HG03060 (cell line): Measurements from ENCODE around the gene RPF1.
A peak's percentile ranks its signal among the peaks of the same experiment; 100 is the strongest.
"Not testable (repeated sequence)": the region's sequence is repeated elsewhere in the genome, so short reads cannot be mapped to it uniquely, and the experiment has no call there.

Experiments used
- ATAC-seq: cut with Tn5 transposase; IDR thresholded peaks from one replicate; pipeline ENCODE4 v1.9.1; 2021; ENCODE audit warnings: low read depth, moderate number of reproducible peaks; ENCODE audit not compliant: unreplicated experiment

The RPF1 gene, protein sequence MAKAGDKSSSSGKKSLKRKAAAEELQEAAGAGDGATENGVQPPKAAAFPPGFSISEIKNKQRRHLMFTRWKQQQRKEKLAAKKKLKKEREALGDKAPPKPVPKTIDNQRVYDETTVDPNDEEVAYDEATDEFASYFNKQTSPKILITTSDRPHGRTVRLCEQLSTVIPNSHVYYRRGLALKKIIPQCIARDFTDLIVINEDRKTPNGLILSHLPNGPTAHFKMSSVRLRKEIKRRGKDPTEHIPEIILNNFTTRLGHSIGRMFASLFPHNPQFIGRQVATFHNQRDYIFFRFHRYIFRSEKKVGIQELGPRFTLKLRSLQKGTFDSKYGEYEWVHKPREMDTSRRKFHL

DNA sequence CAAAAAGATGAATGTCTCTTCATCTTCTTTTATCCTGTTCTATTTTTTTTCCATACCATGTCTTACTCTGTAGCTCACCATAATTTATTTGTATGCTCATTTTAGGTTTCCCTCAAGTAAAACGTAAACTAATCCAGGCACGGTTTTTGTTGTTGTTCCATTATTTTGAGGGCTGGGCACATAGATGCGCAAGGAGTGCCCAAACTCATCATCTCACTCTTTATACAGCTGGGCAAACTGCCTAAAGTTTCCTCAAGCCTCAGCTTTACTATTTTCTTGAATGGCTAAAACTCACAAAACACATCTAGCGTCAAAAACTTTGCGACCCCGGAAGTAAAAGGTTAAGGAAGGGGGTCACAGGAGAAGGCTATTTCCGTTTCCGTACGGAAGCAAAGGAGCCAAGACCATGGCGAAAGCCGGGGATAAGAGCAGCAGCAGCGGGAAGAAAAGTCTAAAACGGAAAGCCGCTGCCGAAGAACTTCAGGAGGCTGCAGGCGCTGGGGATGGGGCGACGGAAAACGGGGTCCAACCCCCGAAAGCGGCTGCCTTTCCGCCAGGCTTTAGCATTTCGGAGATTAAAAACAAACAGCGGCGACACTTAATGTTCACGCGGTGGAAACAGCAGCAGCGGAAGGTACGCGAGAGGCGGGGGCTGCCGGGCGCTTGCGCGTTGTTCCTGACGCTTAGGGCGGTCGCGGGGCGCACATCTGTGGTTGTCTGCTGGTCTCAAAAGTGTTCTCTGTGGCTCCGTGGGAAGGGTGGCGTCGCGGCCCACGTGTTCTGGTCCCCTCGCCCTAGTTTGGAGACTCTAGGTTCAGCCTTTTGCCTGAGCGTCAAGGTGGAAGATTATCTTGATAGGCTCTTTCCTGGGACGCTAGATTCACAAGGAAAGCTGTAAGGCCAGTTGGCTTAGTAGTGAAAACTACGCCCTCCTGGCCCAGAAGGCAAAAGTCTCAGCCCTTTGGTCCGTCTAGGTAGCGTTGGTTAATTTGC is at the start of gene RPF1:
Gene RPF1 (plus strand): TSS at position 391 of the 993 bp plus-strand sequence. CDS start 16 bp downstream, at position 407.
- ATAC-seq = peak; percentile 61

DNA sequence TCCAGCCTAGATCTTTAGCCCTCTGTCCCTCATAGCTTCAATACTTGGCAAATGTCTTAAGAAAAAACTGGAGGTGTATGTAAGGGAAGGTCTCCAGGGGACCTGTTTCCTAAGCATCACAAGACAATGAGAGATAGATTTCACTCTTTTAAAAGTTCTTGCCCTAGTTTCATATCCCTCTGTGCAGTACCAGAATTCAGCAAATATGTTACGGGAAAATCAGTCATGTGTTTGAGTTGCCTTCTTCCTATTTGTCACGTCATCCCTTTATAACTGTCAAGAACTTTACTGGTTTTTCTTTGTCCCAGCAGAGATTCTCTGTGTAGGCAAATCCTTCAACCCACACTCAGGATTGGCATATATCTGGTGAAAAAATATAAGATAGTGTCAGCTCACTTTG is 48.5 kb upstream of the RPF1 start:
- ATAC-seq = no peak

DNA sequence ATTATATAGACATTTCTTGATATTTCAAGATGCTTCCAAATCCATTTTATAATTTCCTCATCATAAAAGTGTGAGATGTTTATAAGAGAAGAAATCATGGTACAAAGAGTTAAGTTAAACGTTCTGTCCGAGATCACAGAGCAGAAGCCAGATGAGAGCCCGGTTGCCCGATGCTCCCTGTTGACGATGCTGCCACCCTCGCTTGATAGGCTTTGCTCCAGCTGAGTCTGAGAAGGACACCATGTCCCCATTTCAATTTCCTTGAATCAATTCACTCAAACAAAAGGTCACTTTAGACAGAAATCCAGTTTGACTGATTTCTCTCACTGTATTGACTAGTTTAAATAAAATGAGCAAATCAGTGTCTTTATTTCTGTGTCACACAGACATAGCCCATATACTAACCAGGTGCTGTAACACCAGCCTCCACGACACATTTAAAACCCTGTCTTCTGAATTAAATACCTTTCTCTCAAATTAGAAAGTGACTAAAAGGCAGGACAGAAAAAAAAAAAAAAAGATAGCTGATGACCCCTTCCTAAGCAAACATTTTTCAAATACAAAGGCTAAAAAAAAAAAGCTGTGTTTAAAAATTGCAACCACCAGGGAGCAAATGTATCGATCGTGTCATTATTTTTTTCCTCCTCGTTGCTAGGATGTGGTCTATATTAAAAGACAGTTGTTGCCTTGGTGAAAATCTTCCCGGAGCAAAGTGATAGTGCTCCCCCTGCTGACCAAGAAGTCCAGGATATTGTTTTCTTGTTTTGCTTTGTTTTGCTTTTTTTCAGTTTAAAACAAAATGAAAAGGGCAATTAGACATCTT is 45.6 kb upstream of the RPF1 start:
- no peak for ATAC-seq

DNA sequence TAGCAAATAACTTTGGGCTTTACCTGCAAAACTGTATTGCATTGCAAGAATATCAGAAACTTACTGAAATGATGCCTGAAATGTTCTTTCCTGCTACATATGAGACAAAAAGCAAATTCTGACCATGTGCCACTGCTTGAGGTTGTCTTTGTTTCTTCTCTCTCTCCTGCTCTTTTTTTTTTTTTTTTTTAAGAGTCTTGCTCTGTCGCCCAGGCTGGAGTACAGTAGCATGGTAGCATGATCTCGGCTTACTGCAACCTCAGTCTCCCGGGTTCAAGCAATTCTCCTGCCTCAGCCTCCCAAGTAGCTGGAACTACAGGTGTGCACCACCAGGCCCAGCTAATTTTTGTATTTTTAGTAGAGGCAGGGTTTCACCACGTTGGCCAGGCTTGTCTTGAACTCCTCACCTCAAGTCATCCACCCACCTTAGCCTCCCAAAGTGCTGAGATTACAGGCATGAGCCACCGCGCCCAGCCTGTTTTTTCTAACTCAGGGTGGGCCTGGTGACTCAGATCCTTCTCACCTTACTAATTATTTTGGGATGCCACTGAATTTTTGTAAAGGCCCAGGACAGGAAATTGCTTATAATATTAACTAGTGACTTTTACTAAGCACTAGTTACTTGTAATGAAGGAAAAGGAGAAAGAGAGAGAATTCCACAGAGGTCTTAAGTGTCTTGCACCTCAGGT is 44.8 kb upstream of the RPF1 start:
- ATAC-seq = no peak

DNA sequence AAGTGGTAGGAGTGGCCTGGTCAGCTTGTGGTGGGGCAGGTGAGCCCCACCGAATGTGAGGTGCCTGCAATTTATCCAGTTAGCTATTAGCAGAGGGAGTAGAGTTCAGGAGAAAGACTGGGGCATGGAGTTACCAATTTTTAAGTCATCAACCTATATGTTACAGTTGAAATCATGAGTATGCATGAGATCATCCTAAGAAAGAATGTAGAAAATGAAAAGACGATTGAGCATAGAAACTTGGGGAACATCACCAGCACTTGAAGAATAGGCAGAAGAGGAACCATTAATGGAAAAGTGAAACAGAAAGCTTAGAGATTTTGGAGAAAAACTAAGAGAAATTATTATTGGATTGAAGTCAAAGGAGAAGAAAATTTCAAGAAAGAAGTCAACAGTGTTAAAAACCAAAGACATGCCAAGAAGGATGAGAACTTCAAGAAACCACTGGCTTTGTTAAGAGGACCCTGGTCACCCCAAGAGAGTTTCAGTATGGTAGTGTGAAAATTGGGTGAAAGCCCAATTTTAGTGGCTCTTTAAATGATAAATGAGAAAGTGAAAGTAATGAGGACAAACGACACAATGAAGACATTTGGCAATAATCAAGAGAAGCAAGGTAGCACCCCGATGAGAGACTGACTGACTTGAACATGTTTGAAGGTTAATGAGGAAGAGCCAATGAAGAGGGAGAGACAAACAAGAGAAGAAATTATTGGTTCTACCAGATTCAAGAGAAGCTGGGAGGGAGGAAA is 44.1 kb upstream of the RPF1 start:
- peak; percentile 46 for ATAC-seq

DNA sequence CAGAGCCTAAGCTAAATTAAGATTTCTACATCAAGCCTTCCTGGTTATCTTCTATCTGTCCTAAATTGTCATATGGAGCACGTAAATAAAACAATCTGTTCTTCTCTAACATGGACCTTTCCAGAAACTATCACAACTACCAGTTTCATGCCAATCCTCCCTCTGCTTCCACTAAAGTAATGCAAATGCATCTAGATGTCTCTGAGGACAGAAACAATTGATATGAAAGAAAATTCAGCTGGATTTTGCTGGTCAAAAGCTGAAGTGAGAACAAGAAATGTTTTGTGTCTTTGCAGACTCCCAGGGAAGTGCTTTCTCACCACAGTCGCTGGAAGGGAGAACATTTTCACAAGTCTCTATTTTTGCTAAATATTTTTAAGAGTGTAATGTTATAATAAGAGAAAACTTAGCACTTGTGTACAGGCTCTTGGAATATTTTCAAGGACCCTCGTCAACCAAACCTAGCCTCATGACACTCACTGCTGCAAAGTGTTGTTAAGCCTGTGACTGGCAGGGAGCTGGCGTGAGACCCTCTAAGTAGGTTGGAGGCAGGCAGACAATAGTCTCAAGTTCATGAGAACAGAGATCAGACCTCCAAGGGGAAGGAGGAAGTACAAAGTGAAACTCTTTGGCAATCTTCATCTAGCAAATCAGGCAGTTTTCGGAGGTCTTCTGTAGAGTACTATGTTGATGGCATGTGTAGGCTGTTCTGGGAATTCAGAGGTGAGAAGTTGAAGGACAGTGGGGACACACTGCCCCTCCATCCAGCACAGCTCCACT is 42.0 kb upstream of the RPF1 start:
- ATAC-seq = no peak

DNA sequence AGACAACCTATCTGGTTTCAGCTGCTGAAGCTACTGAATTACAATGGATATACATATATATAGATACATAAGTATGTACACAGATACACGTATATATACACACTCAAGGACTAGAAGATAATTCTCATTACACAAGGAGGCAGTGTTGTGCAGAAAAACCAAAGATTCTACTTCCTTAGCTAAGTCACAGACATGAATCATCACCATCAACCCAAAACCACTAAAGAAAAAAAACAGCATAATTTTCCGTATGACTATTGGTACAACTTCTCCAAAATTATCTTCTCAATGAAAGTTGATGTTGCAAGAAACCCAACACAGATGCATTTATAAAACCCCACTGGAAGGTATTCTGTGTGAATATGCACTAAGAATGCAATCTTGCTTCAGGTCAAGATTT is 36.8 kb upstream of the RPF1 start:
- ATAC-seq = peak; percentile 94

DNA sequence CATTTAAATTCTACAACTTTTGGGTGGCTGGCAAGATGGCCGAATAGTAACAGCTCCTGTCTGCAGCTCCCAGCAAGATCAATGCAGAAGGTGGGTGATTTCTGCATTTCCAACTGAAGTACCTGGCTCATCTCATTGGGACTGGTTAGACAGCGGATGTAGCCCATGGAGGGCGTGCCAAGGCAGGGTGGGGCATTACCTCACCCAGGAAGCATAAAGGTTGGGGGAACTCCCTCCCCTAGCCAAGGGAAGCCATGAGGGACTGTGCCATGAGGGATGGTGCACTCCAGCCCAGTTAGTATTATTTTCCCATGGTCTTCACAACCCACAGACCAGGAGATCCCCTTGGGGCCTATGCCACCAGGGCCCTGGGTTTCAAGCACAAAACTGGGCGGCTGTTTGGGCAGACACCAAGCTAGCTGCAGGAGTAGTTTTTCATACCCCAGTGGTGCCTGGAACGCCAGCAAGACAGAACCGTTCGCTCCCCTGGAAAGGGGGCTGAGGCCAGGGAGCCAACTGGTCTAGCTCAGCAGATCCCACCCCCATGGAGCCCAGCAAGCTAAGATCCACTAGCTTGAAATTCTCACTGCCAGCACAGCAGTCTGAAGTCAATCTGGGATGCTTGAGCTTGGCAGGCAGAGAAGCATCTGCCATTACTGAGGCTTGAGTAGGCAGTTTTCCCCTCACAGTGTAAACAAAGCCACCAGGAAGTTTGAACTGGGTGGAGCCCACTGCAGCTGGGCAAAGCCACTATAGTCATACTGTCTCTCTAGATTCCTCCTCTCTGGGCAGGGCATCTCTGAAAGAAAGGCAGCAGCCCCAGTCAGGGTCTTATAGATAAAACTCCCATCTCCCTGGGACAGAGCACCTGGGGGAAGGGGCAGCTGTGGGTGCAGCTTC is 36.1 kb upstream of the RPF1 start:
- not testable (repeated sequence) for ATAC-seq

DNA sequence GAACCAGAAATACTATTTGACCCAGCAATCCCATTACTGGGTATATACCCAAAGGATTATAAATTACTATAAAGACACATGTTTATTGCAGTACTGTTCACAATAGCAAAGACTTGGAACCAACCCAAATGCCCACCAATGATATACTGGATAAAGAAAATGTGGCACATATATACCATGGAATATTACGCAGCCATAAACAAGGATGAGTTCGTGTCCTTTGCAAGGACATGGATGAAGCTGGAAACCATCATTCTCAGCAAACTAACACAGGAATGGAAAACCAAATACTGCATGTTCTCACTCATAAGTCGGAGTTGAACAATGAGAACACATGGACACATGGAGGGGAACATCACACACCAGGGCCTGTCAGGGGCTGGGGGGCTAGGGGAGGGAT is 30.4 kb upstream of the RPF1 start:
- not testable (repeated sequence) for ATAC-seq

DNA sequence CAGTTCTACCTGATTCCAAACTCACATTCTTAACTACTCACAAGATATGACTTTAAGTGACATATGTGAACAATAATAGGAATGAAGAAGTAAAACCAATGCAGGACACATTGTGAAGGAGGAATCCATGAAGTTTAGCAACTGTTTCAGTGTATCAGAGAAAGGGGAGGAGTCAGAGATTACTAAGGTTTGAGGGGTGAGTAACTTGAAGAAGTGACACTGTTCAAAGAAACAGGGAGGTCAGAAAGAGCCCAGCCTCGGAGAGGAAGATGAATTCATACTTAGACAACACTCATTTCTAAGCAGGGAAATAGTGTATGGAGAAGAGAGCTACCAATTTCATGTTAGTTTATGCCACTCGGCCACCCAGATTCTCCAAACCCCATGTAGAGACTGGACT is 28.2 kb upstream of the RPF1 start:
- no peak for ATAC-seq

DNA sequence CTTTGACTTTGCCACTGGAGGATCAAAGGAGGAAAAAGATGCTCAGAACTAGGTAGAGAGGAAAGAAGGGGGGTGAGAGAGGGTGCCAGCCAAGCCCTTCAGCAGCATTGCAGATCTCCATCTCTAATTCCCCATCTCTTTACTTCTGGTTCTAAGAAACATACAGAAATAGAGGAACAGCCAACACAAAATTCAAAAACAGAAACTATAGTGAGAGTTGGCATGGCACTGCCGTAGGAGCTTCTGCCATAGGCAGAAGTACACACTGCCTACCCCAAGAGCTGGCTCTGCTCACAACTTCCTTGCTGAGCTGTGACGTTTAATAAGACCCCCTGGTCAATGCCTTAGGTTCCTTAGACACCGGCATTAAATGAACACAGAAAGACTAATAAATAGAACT is 26.6 kb upstream of the RPF1 start:
- ATAC-seq = no peak

DNA sequence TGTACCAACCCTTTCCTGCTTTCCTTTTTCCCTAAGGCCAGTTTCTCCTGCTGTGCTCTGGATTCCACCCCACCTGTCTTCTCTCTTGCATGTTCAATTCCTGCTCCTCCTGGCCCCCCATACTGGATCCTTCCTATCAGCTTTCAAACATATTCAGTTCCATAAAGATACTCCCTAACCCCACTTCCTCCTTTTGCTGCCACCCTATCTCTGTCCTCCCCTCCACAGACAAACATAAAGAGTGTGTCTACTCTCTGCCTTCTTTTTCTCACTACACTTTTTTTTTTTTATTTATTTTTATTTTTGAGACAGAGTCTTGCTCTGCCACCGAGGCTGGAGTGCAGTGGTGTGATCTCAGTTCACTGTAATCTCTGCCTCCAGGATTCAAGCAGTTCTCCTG is 16.9 kb upstream of the RPF1 start:
- ATAC-seq = no peak

DNA sequence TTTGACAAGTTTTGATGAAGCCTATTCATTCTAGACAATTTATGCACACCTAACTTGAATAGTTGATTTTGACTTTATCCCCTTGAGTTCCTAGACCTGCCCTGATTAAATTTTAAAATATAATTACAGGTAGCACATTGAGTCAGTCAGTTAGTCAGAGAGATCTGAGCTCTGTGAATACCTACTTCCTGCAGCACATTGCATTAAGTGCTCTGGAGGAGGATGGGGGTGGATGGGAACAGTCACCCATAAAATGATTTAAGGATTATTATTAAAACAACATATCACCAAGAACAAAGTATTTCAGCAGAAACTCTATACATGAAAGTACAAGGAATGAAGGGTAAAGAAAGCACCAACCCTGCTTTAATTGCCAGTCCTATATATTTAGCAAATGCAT is 11.8 kb upstream of the RPF1 start:
- ATAC-seq = no peak

DNA sequence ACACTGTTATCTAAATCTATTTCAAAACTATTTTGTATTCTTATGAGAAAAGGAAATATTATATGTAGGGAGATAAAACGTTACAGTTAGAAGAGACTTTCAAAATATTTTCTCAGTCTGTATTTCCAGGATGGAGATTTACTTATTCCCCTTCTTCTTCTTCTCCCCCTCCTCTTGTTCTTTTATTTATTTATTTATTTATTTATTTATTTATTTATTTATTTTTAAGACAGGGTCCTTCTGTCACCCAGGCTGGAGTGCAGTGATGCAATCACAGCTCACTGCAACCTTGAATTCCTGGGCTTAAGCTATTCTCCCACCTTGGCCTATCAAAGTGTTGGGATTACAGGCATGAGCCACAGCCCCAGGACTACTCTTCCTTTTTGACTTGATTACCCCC is 2.8 kb upstream of the RPF1 start:
- ATAC-seq = no peak

DNA sequence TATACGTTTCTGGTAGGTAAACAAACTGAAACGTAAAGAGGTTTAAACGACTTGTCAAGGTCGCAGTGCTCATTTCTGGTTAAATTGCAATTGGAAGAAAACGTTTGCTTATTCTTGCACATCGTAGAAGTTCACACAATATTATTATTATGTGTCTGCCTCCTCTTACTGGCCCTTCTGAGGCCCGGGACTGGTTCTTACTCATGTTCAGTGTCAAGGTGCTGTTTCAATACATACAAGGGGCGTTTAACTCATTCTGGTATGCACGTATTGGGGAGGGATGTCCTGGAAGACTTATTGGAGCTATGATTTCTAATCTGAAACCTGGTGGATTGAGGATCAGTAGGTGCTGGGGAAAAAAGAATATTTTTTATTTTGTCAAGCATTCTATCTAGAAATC is 932 bp downstream of the RPF1 start:
- ATAC-seq = no peak

DNA sequence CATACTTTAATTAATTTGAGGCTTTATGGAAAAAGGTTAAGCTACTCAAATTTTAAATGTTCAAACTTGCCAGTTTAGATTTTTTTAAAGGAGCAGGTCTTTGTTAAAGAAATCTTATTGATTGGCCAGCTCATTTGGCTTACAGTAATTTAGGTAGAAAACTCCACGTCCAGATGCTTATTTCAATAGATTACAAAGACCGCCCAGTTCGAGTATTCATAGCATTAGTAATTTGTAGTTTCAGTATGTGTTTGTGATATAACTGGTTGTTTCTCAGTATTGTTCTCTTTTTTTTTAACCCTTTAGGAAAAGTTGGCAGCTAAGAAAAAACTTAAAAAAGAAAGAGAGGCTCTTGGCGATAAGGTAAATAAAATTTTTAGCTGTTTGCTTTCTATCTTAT is 1.6 kb downstream of the RPF1 start:
- no peak for ATAC-seq

DNA sequence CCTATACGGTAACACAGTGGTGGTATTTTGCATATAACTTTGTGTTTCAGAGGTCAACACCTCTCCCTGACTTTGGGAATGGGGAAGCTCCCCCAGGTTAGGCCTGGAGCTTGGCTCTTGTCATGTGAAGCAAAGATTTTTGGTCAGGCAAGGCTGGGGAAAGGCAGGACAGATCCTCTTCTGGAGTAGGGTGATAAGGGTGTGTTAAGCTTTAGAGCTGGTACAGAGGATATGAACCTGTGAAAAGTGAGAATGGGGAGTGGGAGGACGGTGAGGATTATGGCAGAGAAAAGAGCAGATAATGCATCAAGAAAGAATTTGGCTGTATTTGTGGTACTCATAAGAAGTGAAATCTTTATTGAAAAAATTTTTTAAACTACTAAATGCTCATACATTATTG is 2.3 kb downstream of the RPF1 start:
- ATAC-seq = no peak

DNA sequence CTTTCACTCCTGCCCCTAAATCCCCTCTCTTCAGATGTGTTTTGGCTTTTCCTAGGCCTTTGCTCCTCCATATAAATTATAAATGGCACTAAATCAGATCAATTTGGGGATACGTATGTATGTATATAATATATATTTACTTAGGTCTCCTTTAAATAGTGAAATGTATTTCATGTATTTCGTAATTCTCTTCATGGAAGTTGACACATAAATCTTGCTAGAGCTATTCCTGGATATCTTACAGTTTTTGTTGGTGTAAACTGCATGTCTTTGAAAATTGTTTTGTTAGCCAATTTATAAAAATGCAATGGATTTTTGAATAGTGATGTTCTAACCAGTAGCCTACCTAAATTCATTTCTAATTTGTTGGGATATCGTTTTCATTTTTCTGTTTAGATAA is 9.0 kb downstream of the RPF1 start:
- ATAC-seq = no peak
